ENCODE measurements around the gene ANO1.

DNA sequence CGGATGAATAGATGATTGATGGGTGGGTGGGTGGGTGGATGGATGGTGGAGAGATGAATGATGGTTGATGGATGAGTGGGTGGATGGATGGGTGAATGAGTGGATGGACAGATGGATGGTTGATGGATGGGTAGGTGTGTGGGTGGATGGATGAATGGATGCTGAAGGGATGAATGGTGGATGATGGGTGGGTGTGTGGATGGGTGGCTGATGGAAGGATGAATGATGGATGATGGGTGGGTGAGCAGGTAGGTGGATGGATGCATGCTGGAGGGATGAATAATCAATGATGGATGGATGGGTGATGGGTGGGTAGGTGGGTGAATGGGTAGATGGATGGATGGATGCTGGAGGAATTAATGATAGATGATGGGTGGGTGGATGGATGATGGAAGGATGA is 40.5 kb downstream of the ANO1 start:
- TF ChIP-seq POLR2A (IDR thresholded peaks at IDR 0.05) (no peak), CTCF (IDR thresholded peaks at IDR 0.05) (no peak)
